GM23338 (cell line): ENCODE measurements around the gene DCAKD.

Source experiments
- EZH2 ChIP-seq: fragments of 200-600 bp; sonication (generic); IDR thresholded peaks from one replicate; pipeline ENCODE4 v1.8.0; 2017; ENCODE audit warnings: antibody characterized with exemption, mild to moderate bottlenecking, low read depth; ENCODE audit not compliant: unreplicated experiment
- EZH2phosphoT487 ChIP-seq: fragments of 200-600 bp; sonication (generic); IDR thresholded peaks from one replicate; pipeline ENCODE4 v1.8.1; 2018; ENCODE audit warnings: antibody characterized with exemption; ENCODE audit not compliant: unreplicated experiment
- JUNB ChIP-seq: IDR thresholded peaks from one replicate; pipeline ENCODE4 v1.6.1; 2016; ENCODE audit warnings: antibody characterized with exemption; ENCODE audit not compliant: unreplicated experiment
- NANOG ChIP-seq: IDR thresholded peaks from 2 replicates; pipeline ENCODE4 v1.6.1; 2016; ENCODE audit warnings: antibody characterized with exemption, borderline replicate concordance
- POLR2AphosphoS5 ChIP-seq: IDR thresholded peaks from 2 replicates; pipeline ENCODE4 v1.6.1; 2016; ENCODE audit warnings: antibody characterized with exemption, low read depth
- TF ChIP-seq, protein P1 (sequence below), 2 experiments: fragments of 200-600 bp in 1 of 2; sonication (generic) in 1 of 2; conservative IDR thresholded peaks; 2 replicates each; pipeline versions ENCODE4 v1.5.1 to v1.6.1; 2016 to 2017; ENCODE audit warnings: antibody characterized with exemption in 2 of 2, low read depth in 2 of 2, mild to moderate bottlenecking in 2 of 2, moderate library complexity in 1 of 2
- TF ChIP-seq, protein P2 (sequence below): IDR thresholded peaks from one replicate; pipeline ENCODE4 v1.6.1; 2018; ENCODE audit warnings: antibody characterized with exemption; ENCODE audit not compliant: unreplicated experiment

DNA sequence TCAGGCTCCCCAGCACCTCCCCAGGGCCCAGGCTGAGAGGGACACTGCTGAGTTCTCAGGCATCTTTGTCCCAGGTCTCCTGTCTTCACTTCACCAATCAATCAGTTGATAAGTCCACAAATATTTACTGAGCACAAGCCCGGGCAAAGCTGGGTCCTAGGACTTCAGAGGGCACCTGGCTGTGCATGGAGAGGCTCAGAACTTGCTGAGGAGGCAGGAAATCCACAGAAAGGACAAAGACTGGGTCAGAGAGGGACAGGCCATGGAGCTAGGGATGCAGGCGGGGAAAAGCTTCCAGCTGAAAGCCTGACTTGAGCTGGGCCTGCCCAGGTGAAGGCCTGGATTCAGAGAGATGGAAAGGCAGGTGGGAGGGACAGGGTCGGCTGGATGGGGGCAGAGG is 50.1 kb downstream of the DCAKD start:
- no peak for TF ChIP-seq EZH2
- TF ChIP-seq, protein P1, sequence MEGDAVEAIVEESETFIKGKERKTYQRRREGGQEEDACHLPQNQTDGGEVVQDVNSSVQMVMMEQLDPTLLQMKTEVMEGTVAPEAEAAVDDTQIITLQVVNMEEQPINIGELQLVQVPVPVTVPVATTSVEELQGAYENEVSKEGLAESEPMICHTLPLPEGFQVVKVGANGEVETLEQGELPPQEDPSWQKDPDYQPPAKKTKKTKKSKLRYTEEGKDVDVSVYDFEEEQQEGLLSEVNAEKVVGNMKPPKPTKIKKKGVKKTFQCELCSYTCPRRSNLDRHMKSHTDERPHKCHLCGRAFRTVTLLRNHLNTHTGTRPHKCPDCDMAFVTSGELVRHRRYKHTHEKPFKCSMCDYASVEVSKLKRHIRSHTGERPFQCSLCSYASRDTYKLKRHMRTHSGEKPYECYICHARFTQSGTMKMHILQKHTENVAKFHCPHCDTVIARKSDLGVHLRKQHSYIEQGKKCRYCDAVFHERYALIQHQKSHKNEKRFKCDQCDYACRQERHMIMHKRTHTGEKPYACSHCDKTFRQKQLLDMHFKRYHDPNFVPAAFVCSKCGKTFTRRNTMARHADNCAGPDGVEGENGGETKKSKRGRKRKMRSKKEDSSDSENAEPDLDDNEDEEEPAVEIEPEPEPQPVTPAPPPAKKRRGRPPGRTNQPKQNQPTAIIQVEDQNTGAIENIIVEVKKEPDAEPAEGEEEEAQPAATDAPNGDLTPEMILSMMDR (conservative IDR thresholded peaks at IDR 0.05; ENCODE audit: low read depth in 2 of 2) = no peak
- no peak for TF ChIP-seq POLR2AphosphoS5
- TF ChIP-seq EZH2phosphoT487 = no peak
- no peak for TF ChIP-seq NANOG
- TF ChIP-seq, protein P2, sequence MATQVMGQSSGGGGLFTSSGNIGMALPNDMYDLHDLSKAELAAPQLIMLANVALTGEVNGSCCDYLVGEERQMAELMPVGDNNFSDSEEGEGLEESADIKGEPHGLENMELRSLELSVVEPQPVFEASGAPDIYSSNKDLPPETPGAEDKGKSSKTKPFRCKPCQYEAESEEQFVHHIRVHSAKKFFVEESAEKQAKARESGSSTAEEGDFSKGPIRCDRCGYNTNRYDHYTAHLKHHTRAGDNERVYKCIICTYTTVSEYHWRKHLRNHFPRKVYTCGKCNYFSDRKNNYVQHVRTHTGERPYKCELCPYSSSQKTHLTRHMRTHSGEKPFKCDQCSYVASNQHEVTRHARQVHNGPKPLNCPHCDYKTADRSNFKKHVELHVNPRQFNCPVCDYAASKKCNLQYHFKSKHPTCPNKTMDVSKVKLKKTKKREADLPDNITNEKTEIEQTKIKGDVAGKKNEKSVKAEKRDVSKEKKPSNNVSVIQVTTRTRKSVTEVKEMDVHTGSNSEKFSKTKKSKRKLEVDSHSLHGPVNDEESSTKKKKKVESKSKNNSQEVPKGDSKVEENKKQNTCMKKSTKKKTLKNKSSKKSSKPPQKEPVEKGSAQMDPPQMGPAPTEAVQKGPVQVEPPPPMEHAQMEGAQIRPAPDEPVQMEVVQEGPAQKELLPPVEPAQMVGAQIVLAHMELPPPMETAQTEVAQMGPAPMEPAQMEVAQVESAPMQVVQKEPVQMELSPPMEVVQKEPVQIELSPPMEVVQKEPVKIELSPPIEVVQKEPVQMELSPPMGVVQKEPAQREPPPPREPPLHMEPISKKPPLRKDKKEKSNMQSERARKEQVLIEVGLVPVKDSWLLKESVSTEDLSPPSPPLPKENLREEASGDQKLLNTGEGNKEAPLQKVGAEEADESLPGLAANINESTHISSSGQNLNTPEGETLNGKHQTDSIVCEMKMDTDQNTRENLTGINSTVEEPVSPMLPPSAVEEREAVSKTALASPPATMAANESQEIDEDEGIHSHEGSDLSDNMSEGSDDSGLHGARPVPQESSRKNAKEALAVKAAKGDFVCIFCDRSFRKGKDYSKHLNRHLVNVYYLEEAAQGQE = no peak
- TF ChIP-seq JUNB = no peak
